IMR-90 (cell line): Measurements from ENCODE around the gene IL11. TPM values are rescaled to one million over a fixed set of nuclear protein-coding genes. Genes with fewer than 3 reads are reported as not detected.

Experiments
- ATAC-seq: fragments of 200-7000 bp; cut with Tn5 transposase; 2 replicates; pipeline ENCODE4 v1.9.1; 2020; ENCODE audit warnings: low read depth, mild to moderate bottlenecking, moderate library complexity
- BruUV-seq: library from RNA; stranded (reverse); fragments of 400-500 nt; replicated peaks from 2 replicates; lab custom pipeline; 2021; lab: Mats Ljungman, UMichigan
- CTCF ChIA-PET: fragments of 300-600 bp; formaldehyde crosslinking; extraction: SDS; loops from one replicate; lab custom pipeline; 2021; ENCODE audit warnings: antibody characterized with exemption; lab: Yijun Ruan, JAX
- POLR2A ChIA-PET: fragments of 300-600 bp; sonication (Branson Sonifier 250); formaldehyde crosslinking; loops from one replicate; lab custom pipeline; 2022; ENCODE audit warnings: antibody characterized with exemption; ENCODE audit not compliant: unreplicated experiment; lab: Charles Lee
- DNase-seq: peaks from one replicate; pipeline ENCODE4 v3.0.0; 2013
- H2AFZ ChIP-seq: replicated peaks from 2 replicates; pipeline ENCODE3; 2013; ENCODE audit warnings: low read length, mild to moderate bottlenecking; ENCODE audit not compliant: poor library complexity
- H2AK5ac ChIP-seq: 2 replicates; pipeline ENCODE4 v1.6.1; 2013; ENCODE audit warnings: low read depth, low read length, inconsistent platforms
- H2AK9ac ChIP-seq: replicated peaks from 2 replicates; pipeline ENCODE3; 2013; ENCODE audit warnings: mild to moderate bottlenecking, low read depth, low read length, moderate library complexity; ENCODE audit not compliant: poor library complexity
- H2BK120ac ChIP-seq: 2 replicates; pipeline ENCODE4 v1.6.1; 2013; ENCODE audit warnings: low read depth, low read length, inconsistent platforms
- H2BK15ac ChIP-seq: 3 replicates; pipeline ENCODE4 v1.6.1; 2013; ENCODE audit warnings: low read depth, low read length, inconsistent platforms
- H2BK20ac ChIP-seq: 2 replicates; pipeline ENCODE4 v1.6.1; 2013; ENCODE audit warnings: low read depth, mild to moderate bottlenecking, inconsistent platforms, low read length, moderate library complexity
- H2BK5ac ChIP-seq: 2 replicates; pipeline ENCODE4 v1.6.1; 2013; ENCODE audit warnings: mild to moderate bottlenecking, low read depth, low read length, inconsistent platforms; ENCODE audit not compliant: poor library complexity, severe bottlenecking
- H3K14ac ChIP-seq: replicated peaks from 2 replicates; pipeline ENCODE4 v1.6.1; 2013; ENCODE audit warnings: low read depth, low read length, inconsistent platforms
- H3K18ac ChIP-seq: 2 replicates; pipeline ENCODE4 v1.6.1; 2013; ENCODE audit warnings: low read depth, low read length, control low read depth
- H3K23ac ChIP-seq: 2 replicates; pipeline ENCODE4 v1.6.1; 2013; ENCODE audit warnings: low read depth, low read length, inconsistent platforms
- H3K27ac ChIP-seq: 2 replicates; pipeline ENCODE4 v1.5.1; 2013; ENCODE audit warnings: mild to moderate bottlenecking, control low read depth, low read length; ENCODE audit not compliant: insufficient read depth
- H3K27me3 ChIP-seq: 2 replicates; pipeline ENCODE4 v1.6.1; 2013; ENCODE audit warnings: low read length; ENCODE audit not compliant: control insufficient read depth, insufficient read depth
- H3K36me3 ChIP-seq: 2 replicates; pipeline ENCODE4 v1.6.1; 2013; ENCODE audit warnings: low read length, mixed read lengths; ENCODE audit not compliant: control insufficient read depth, insufficient read depth
- H3K4ac ChIP-seq: 2 replicates; pipeline ENCODE4 v1.6.1; 2013; ENCODE audit warnings: low read depth, low read length, inconsistent platforms
- H3K4me1 ChIP-seq: 2 replicates; pipeline ENCODE4 v1.6.1; 2013; ENCODE audit warnings: low read length, mixed read lengths; ENCODE audit not compliant: control insufficient read depth, insufficient read depth
- H3K4me2 ChIP-seq: 2 replicates; pipeline ENCODE4 v1.6.1; 2013; ENCODE audit warnings: low read depth, mild to moderate bottlenecking, control low read depth, low read length, moderate library complexity
- H3K4me3 ChIP-seq: 2 replicates; pipeline ENCODE4 v1.5.1; 2013; ENCODE audit warnings: low read depth, mild to moderate bottlenecking, control low read depth, low read length, moderate library complexity; ENCODE audit not compliant: insufficient read depth
- H3K56ac ChIP-seq: 2 replicates; pipeline ENCODE4 v1.6.1; 2013; ENCODE audit warnings: low read length, inconsistent platforms; ENCODE audit not compliant: insufficient read depth; ENCODE audit errors: extremely low read depth
- H3K79me1 ChIP-seq, 2 experiments: 2 replicates each; pipeline ENCODE4 v1.6.1; 2013; ENCODE audit warnings: low read length in 2 of 2, inconsistent platforms in 1 of 2, low read depth in 1 of 2
- H3K9ac ChIP-seq: 2 replicates; pipeline ENCODE4 v1.6.1; 2013; ENCODE audit warnings: low read depth, low read length, control low read depth
- H3K9me1 ChIP-seq: 2 replicates; pipeline ENCODE4 v1.6.1; 2013; ENCODE audit warnings: low read length, inconsistent platforms; ENCODE audit not compliant: insufficient read depth
- H3K9me3 ChIP-seq: 2 replicates; pipeline ENCODE4 v1.6.1; 2013; ENCODE audit warnings: low read length; ENCODE audit not compliant: control insufficient read depth, insufficient read depth
- H4K20me1 ChIP-seq: 2 replicates; pipeline ENCODE4 v1.6.1; 2013; ENCODE audit warnings: low read length, inconsistent platforms; ENCODE audit not compliant: insufficient read depth
- H4K5ac ChIP-seq: 2 replicates; pipeline ENCODE4 v1.6.1; 2013; ENCODE audit warnings: mild to moderate bottlenecking, low read depth, low read length, control low read depth
- H4K8ac ChIP-seq, 2 experiments: 2 replicates each; pipeline ENCODE4 v1.6.1; 2013; ENCODE audit warnings: low read depth in 2 of 2, low read length in 2 of 2, control low read depth in 1 of 2, inconsistent platforms in 1 of 2
- H4K91ac ChIP-seq: 2 replicates; pipeline ENCODE4 v1.6.1; 2013; ENCODE audit warnings: low read depth, low read length, inconsistent platforms; ENCODE audit not compliant: insufficient read depth
- BHLHE40 ChIP-seq: fragments of 150-350 bp; IDR thresholded peaks from 2 replicates; pipeline ENCODE4 v1.6.1; 2016; ENCODE audit warnings: mild to moderate bottlenecking, low read depth, low read length
- CEBPB ChIP-seq: IDR thresholded peaks from 2 replicates; pipeline ENCODE4 v1.6.1; 2012; ENCODE audit warnings: low read depth, low read length, improper control_type of control experiment
- CHD1 ChIP-seq: IDR thresholded peaks from 2 replicates; pipeline ENCODE4 v1.6.1; 2012; ENCODE audit warnings: low read depth, low read length, improper control_type of control experiment
- CTCF ChIP-seq: conservative IDR thresholded peaks from 2 replicates; pipeline ENCODE4 v1.5.1; 2012; ENCODE audit warnings: mild to moderate bottlenecking, low read depth, low read length, improper control_type of control experiment
- ELK1 ChIP-seq: fragments of 150-350 bp; IDR thresholded peaks from 2 replicates; pipeline ENCODE4 v1.6.1; 2016; ENCODE audit warnings: low read depth, mild to moderate bottlenecking, low read length, moderate library complexity, borderline replicate concordance
- FOS ChIP-seq: fragments of 150-350 bp; IDR thresholded peaks from 2 replicates; pipeline ENCODE4 v1.6.1; 2016; ENCODE audit warnings: low read depth, low read length
- MAFK ChIP-seq: IDR thresholded peaks from 2 replicates; pipeline ENCODE4 v1.6.1; 2012; ENCODE audit warnings: low read depth, low read length, improper control_type of control experiment
- MAZ ChIP-seq: IDR thresholded peaks from 2 replicates; pipeline ENCODE4 v1.6.1; 2012; ENCODE audit warnings: low read depth, mild to moderate bottlenecking, low read length, improper control_type of control experiment, moderate library complexity, borderline replicate concordance
- MXI1 ChIP-seq: IDR thresholded peaks from 2 replicates; pipeline ENCODE4 v1.6.1; 2012; ENCODE audit warnings: low read depth, mild to moderate bottlenecking, low read length, moderate library complexity, borderline replicate concordance
- NFE2L2 ChIP-seq: fragments of 150-350 bp; IDR thresholded peaks from 2 replicates; pipeline ENCODE4 v1.6.1; 2016; ENCODE audit warnings: low read depth, mild to moderate bottlenecking, low read length
- POLR2A ChIP-seq: IDR thresholded peaks from 2 replicates; pipeline ENCODE4 v1.6.1; 2012; ENCODE audit warnings: mild to moderate bottlenecking, low read depth, low read length
- RAD21 ChIP-seq: IDR thresholded peaks from 2 replicates; pipeline ENCODE4 v1.6.1; 2012; ENCODE audit warnings: low read length, improper control_type of control experiment
- RCOR1 ChIP-seq: IDR thresholded peaks from 2 replicates; pipeline ENCODE4 v1.6.1; 2012; ENCODE audit warnings: mild to moderate bottlenecking, low read length, improper control_type of control experiment; ENCODE audit not compliant: insufficient replicate concordance
- RFX5 ChIP-seq: IDR thresholded peaks from 2 replicates; pipeline ENCODE4 v1.8.0; 2012; ENCODE audit warnings: low read depth, mild to moderate bottlenecking, low read length, moderate library complexity
- SMC3 ChIP-seq: fragments of 150-350 bp; IDR thresholded peaks from 2 replicates; pipeline ENCODE4 v1.6.1; 2016; ENCODE audit warnings: low read depth, mild to moderate bottlenecking, antibody characterized with exemption, low read length, moderate library complexity
- USF2 ChIP-seq: fragments of 150-350 bp; IDR thresholded peaks from 2 replicates; pipeline ENCODE4 v1.6.1; 2017; ENCODE audit warnings: mild to moderate bottlenecking, antibody characterized with exemption, low read length, low read depth
- WGBS, 2 experiments: methylation state at CpG; one replicate each; pipeline versions ENCODE4 v1.1.5 to v1.1.7; 2013; ENCODE audit warnings: missing lambda C conversion rate in 2 of 2; ENCODE audit not compliant: insufficient read length in 1 of 2; ENCODE audit errors: extremely low coverage in 2 of 2; 5-methylcytosine and 5-hydroxymethylcytosine counted together
- dilution Hi-C: fragments of 300-500 bp; cut with HindIII; formaldehyde crosslinking; loops from one replicate; pipeline ENCODE4 v1.14.3; 2018; ENCODE audit warnings: low sequenced_read_pairs; ENCODE audit not compliant: unreplicated experiment
- in situ Hi-C: fragments of 300-500 bp; cut with MboI; formaldehyde crosslinking; loops from 3 replicates; pipeline ENCODE4 v1.14.3; 2019; ENCODE audit warnings: low sequenced_read_pairs, inconsistent platforms, mixed read lengths
- intact Hi-C: fragments of 100-400 bp; cut with micrococcal nuclease; formaldehyde crosslinking; loops from 2 replicates; pipeline ENCODE4 v1.10.0; 2022
- polyA plus RNA-seq, 3 experiments: library from polyadenylated mRNA; depleted of rRNA; stranded (reverse); fragments of >200 nt; gene quantifications; 2 replicates each; pipeline ENCODE4 v1.2.3, GENCODE V29; 2012; ENCODE audit warnings: low replicate concordance in 1 of 3
- total RNA-seq: library from RNA; depleted of rRNA; stranded (reverse); fragments of >200 nt; gene quantifications from 2 replicates; pipeline ENCODE4 v1.2.3, GENCODE V29; 2012

IL11 gene
- total and polyA plus RNA-seq, 2 of the 4 experiments (the other 2 are of a cell fraction) = 14.3 to 33.6 TPM

GRCh38 chr19:55324662-55325061 lies 45.6 kb downstream of the IL11 start:
- Histone ChIP-seq H3K9ac (no peak overlapping the region), H3K23ac (no peak overlapping the region), H4K91ac (no peak overlapping the region), H2BK120ac (no peak overlapping the region), H3K4me3 (no peak overlapping the region), H3K4me2 (no peak overlapping the region), H3K18ac (no peak overlapping the region), H3K14ac (no peak overlapping the region), H3K9me3 (no peaks in the 10 kb centered on the region), H2AK9ac (no peak overlapping the region), H3K9me1 (no peaks in the 10 kb centered on the region; the same call in 1 of the 2 replicates), H3K27me3 (peaks cover 18% of the 10 kb centered on the region), H2BK5ac (no peak overlapping the region), H3K56ac (no peak overlapping the region), H3K4me1 (peaks cover 2% of the 10 kb centered on the region; the same call in 1 of the 2 replicates), H4K8ac (no peak overlapping the region), H3K79me1 (no peaks in the 10 kb centered on the region), H2AK5ac (no peak overlapping the region), H3K4ac (no peak overlapping the region), H4K20me1 (peaks cover 2% of the 10 kb centered on the region; the same call in 1 of the 2 replicates), H3K27ac (no peak overlapping the region), H2BK15ac (no peak overlapping the region), H2AFZ (peak overlapping the region; percentile 32), H2BK20ac (no peak overlapping the region), H3K36me3 (no peaks in the 10 kb centered on the region), H4K5ac (no peak overlapping the region)
- no peak for DNase-seq
- BruUV-seq = no TSS peak
- TF ChIP-seq CTCF (no peak), NFE2L2 (no peak), MXI1 (no peak), BHLHE40 (no peak), ELK1 (no peak), RAD21 (no peak), SMC3 (no peak), RCOR1 (no peak), RFX5 (no peak), CEBPB (no peak), POLR2A (no peak), MAZ (no peak), MAFK (no peak), USF2 (no peak), FOS (no peak), CHD1 (no peak)
- dilution Hi-C loops (no loop called here), in situ Hi-C loops (no loop called here), intact Hi-C loops (no loop called here)
- ChIA-PET POLR2A (no interaction called here), CTCF (no interaction called here)
- no CpG with 5 or more reads among the region's 6 CpGs for WGBS, 2 experiments
- no peak for ATAC-seq
